Karpas-422 (cell line): ENCODE results near the gene ALG8. TPM values are rescaled to one million over a fixed set of nuclear protein-coding genes. Genes with fewer than 3 reads are reported as not detected.

Source experiments
- DNase-seq: peaks from one replicate; pipeline ENCODE4 v3.0.0-alpha.2; 2015
- H2AFZ ChIP-seq: fragments of 200-600 bp; sonication (generic); 2 replicates; pipeline ENCODE4 v1.6.1; 2014; ENCODE audit warnings: antibody characterized with exemption, low read length, mixed read lengths
- H3K27ac ChIP-seq: fragments of 200-600 bp; sonication (generic); 2 replicates; pipeline ENCODE4 v1.5.1; 2014; ENCODE audit warnings: mild to moderate bottlenecking, low read length, moderate library complexity
- H3K27me3 ChIP-seq: fragments of 200-600 bp; sonication (generic); 2 replicates; pipeline ENCODE4 v1.6.1; 2014; ENCODE audit warnings: low read length, mixed read lengths
- H3K36me3 ChIP-seq: fragments of 200-600 bp; sonication (generic); 2 replicates; pipeline ENCODE4 v1.6.1; 2014; ENCODE audit warnings: low read length, mixed read lengths; ENCODE audit not compliant: insufficient read depth
- H3K4me1 ChIP-seq: fragments of 200-600 bp; sonication (generic); 2 replicates; pipeline ENCODE4 v1.6.1; 2014; ENCODE audit warnings: mild to moderate bottlenecking, low read length, mixed read lengths
- H3K4me2 ChIP-seq: fragments of 200-600 bp; sonication (generic); 2 replicates; pipeline ENCODE4 v1.6.1; 2014; ENCODE audit warnings: low read length, low read depth, mild to moderate bottlenecking; ENCODE audit not compliant: poor library complexity, severe bottlenecking
- H3K4me3 ChIP-seq: fragments of 200-600 bp; sonication (generic); 2 replicates; pipeline ENCODE4 v1.5.1; 2014; ENCODE audit warnings: mild to moderate bottlenecking, antibody characterized with exemption, low read length, mixed read lengths
- H3K79me2 ChIP-seq: fragments of 200-600 bp; sonication (generic); 2 replicates; pipeline ENCODE4 v1.6.1; 2014; ENCODE audit warnings: mild to moderate bottlenecking, low read length, mixed read lengths
- H3K9ac ChIP-seq: fragments of 200-600 bp; sonication (generic); 2 replicates; pipeline ENCODE4 v1.6.0; 2014; ENCODE audit warnings: low read length
- H3K9me2 ChIP-seq: fragments of 200-600 bp; sonication (generic), shearing (Covaris generic); replicated peaks from 2 replicates; pipeline ENCODE4 v1.6.0; 2014; ENCODE audit warnings: mild to moderate bottlenecking, low read length, moderate library complexity; ENCODE audit not compliant: insufficient read depth
- H3K9me3 ChIP-seq: fragments of 300-700, 200-600 bp; sonication (generic); 2 replicates; pipeline ENCODE4 v1.6.1; 2014; ENCODE audit warnings: low read length, mixed read lengths
- H4K20me1 ChIP-seq: fragments of 200-600 bp; sonication (generic); 2 replicates; pipeline ENCODE4 v1.6.1; 2014; ENCODE audit warnings: mild to moderate bottlenecking, antibody characterized with exemption, low read length, low read depth; ENCODE audit not compliant: insufficient read depth
- small RNA-seq: library from RNA; depleted of rRNA; stranded (forward); fragments of <200 nt; gene quantifications from one replicate; pipeline ENCODE3, GENCODE V24; 2014
- total RNA-seq: library from RNA; depleted of rRNA; stranded (reverse); fragments of >200 nt; shearing (Covaris generic); gene quantifications from 2 replicates; pipeline ENCODE4 v1.2.3, GENCODE V29; 2014; ENCODE audit warnings: low replicate concordance; rRNA removed

ALG8 gene
- total RNA-seq, 1 experiment from 2014 or later = 71.0 TPM

DNA sequence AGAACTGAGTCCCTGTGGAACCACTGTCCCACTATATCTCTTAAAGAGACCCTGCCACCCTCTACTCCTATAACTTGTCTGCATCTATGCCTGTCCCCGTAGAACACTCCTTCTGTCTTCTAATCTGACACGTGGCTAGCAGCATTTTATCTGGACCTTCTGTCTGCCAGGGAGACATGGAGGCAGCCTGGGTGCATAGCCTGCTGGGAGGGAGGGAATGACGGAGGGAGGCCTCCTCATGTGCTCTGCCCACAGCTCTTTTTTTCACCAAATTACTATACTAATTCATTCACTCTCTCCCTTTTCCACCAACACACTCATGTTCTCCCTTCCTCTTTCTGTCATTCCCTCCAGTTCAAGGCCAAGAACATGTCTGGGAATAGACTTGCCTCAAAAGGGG lies 83.3 kb downstream of the ALG8 start:
- H3K4me1 ChIP-seq = no peaks in the 10 kb centered on the region
- H3K9ac ChIP-seq = no peak overlapping the region
- DNase-seq = no peak
- no peaks in the 10 kb centered on the region for H3K9me3 ChIP-seq
- no peak overlapping the region for H3K27ac ChIP-seq
- no peaks in the 10 kb centered on the region for H3K79me2 ChIP-seq
- no peaks in the 10 kb centered on the region for H4K20me1 ChIP-seq
- H3K4me2 ChIP-seq = no peak overlapping the region
- H3K27me3 ChIP-seq = no peaks in the 10 kb centered on the region
- no peaks in the 10 kb centered on the region for H3K36me3 ChIP-seq
- no peak overlapping the region for H3K4me3 ChIP-seq
- no peaks in the 10 kb centered on the region for H3K9me2 ChIP-seq
- no peak overlapping the region for H2AFZ ChIP-seq

GRCh38 chr11:78054971-78055370 lies 84.5 kb downstream of the ALG8 start:
- Histone ChIP-seq H3K4me1 (no peaks in the 10 kb centered on the region), H3K4me2 (no peak overlapping the region), H3K79me2 (no peaks in the 10 kb centered on the region), H2AFZ (no peak overlapping the region), H3K4me3 (no peak overlapping the region), H3K9ac (no peak overlapping the region), H3K9me3 (no peaks in the 10 kb centered on the region), H3K27ac (no peak overlapping the region), H4K20me1 (no peaks in the 10 kb centered on the region), H3K36me3 (no peaks in the 10 kb centered on the region), H3K9me2 (no peaks in the 10 kb centered on the region), H3K27me3 (no peaks in the 10 kb centered on the region)
- DNase-seq = no peak

GRCh38 chr11:78050964-78051831 lies 88.2 kb downstream of the ALG8 start:
- Histone ChIP-seq H3K27me3 (no peaks in the 10 kb centered on the region), H3K27ac (no peak overlapping the region), H4K20me1 (no peaks in the 10 kb centered on the region), H3K9ac (no peak overlapping the region), H2AFZ (no peak overlapping the region), H3K4me3 (no peak overlapping the region), H3K36me3 (no peaks in the 10 kb centered on the region), H3K4me2 (no peak overlapping the region), H3K9me2 (no peaks in the 10 kb centered on the region), H3K79me2 (no peaks in the 10 kb centered on the region), H3K4me1 (peaks cover 2% of the 10 kb centered on the region; the same call in 1 of the 2 replicates), H3K9me3 (no peaks in the 10 kb centered on the region)
- DNase-seq = no peak

Small RNA genes within 50 kb of the gene (small RNA-seq; reads per million reads assigned to genes)
- not detected for gene RNU6-126P

Other genes with a start within 250 kb of the ALG8 start
- gene INTS4, start 145.0 kb downstream of the ALG8 start, total RNA-seq = 42.7 and 51.2 TPM in 2 replicates
- 1.0 TPM in 1 of 2 replicates, not detected in the other for gene KCTD14, start 116.3 kb downstream of the ALG8 start, total RNA-seq
- gene THRSP, start 75.8 kb downstream of the ALG8 start, total RNA-seq = not detected in 2 replicates
- 51.9 and 94.7 TPM in 2 replicates for gene NDUFC2, start 59.8 kb downstream of the ALG8 start, total RNA-seq
- gene KCTD21, start 49.0 kb upstream of the ALG8 start, total RNA-seq = 1.2 and 1.8 TPM in 2 replicates
- 1.7 and 2.5 TPM in 2 replicates for gene USP35, start 49.3 kb upstream of the ALG8 start, total RNA-seq